ENCODE data around the gene SMG6.

The SMG6 gene

GRCh38 chr17:2023256-2023655 is 280.3 kb downstream of the SMG6 start:
- ATAC-seq, result no peak
- TF ChIP-seq TSHZ2 (CRISPR knock-in tag; IDR thresholded peaks at IDR 0.05), result no peak
- no peak for TF ChIP-seq BACH2 (CRISPR knock-in tag; IDR thresholded peaks at IDR 0.05; ENCODE audit: borderline replicate concordance)
- no peak for TF ChIP-seq CSRNP3 (CRISPR knock-in tag; IDR thresholded peaks at IDR 0.05)
- TF ChIP-seq ESRRG (CRISPR knock-in tag; IDR thresholded peaks at IDR 0.05), result no peak
- no peak for TF ChIP-seq PPARA (CRISPR knock-in tag; IDR thresholded peaks at IDR 0.05; ENCODE audit: borderline replicate concordance)
- TF ChIP-seq ARNTL (CRISPR knock-in tag; IDR thresholded peaks at IDR 0.05; ENCODE audit: borderline replicate concordance, low read depth), result no peak
- no peak for TF ChIP-seq PATZ1 (CRISPR knock-in tag; IDR thresholded peaks at IDR 0.05; ENCODE audit: borderline replicate concordance)
- TF ChIP-seq TCF4 (CRISPR knock-in tag; IDR thresholded peaks at IDR 0.05; ENCODE audit: borderline replicate concordance), result no peak
- no peak for TF ChIP-seq SNAI2 (CRISPR knock-in tag; IDR thresholded peaks at IDR 0.05)
- TF ChIP-seq ZFP30 (CRISPR knock-in tag; IDR thresholded peaks at IDR 0.05), result no peak
- TF ChIP-seq ZFP3 (CRISPR knock-in tag; IDR thresholded peaks at IDR 0.05), result no peak
- TF ChIP-seq GLIS3 (CRISPR knock-in tag; IDR thresholded peaks at IDR 0.05), result no peak
- no peak for TF ChIP-seq TOX (CRISPR knock-in tag; IDR thresholded peaks at IDR 0.05; ENCODE audit: borderline replicate concordance)
- TF ChIP-seq ISL1 (CRISPR knock-in tag; IDR thresholded peaks at IDR 0.05), result no peak
- no peak for TF ChIP-seq RARB (CRISPR knock-in tag; IDR thresholded peaks at IDR 0.05)
- TF ChIP-seq OSR1 (CRISPR knock-in tag; IDR thresholded peaks at IDR 0.05), result no peak
- TF ChIP-seq ZNF565 (CRISPR knock-in tag; conservative IDR thresholded peaks at IDR 0.05; ENCODE audit: low read depth), result no peak
- no peak for TF ChIP-seq ZC3H10 (CRISPR knock-in tag; IDR thresholded peaks at IDR 0.05)
- no peak for TF ChIP-seq CREB5 (CRISPR knock-in tag; IDR thresholded peaks at IDR 0.05; ENCODE audit: low read depth)
- no peak for TF ChIP-seq CSDC2 (CRISPR knock-in tag; IDR thresholded peaks at IDR 0.05)

GRCh38 chr17:2022647-2023240 is 280.8 kb downstream of the SMG6 start:
- no peak for ATAC-seq
- TF ChIP-seq ZNF70 (CRISPR knock-in tag; IDR thresholded peaks at IDR 0.05) (no peak), SNAI2 (CRISPR knock-in tag; IDR thresholded peaks at IDR 0.05) (no peak), TCF4 (CRISPR knock-in tag; IDR thresholded peaks at IDR 0.05; ENCODE audit: borderline replicate concordance) (no peak), PATZ1 (CRISPR knock-in tag; IDR thresholded peaks at IDR 0.05; ENCODE audit: borderline replicate concordance) (no peak), BACH2 (CRISPR knock-in tag; IDR thresholded peaks at IDR 0.05; ENCODE audit: borderline replicate concordance) (no peak), CSRNP3 (CRISPR knock-in tag; IDR thresholded peaks at IDR 0.05) (no peak), GLIS3 (CRISPR knock-in tag; IDR thresholded peaks at IDR 0.05) (no peak)
